SIG-M5 treated with dmso at 0.1 percent for 504 hours (cell line): ENCODE measurements around the gene IQSEC1.

Source experiments
- DNase-seq: peaks from one replicate; lab custom pipeline; 2025; ENCODE audit not compliant: unreplicated experiment; lab: John Stamatoyannopoulos, UW

Gene IQSEC1

GRCh38 chr3:13017361-13018042 is 55.7 kb downstream of the IQSEC1 start:
- DNase-seq: no peak

DNA sequence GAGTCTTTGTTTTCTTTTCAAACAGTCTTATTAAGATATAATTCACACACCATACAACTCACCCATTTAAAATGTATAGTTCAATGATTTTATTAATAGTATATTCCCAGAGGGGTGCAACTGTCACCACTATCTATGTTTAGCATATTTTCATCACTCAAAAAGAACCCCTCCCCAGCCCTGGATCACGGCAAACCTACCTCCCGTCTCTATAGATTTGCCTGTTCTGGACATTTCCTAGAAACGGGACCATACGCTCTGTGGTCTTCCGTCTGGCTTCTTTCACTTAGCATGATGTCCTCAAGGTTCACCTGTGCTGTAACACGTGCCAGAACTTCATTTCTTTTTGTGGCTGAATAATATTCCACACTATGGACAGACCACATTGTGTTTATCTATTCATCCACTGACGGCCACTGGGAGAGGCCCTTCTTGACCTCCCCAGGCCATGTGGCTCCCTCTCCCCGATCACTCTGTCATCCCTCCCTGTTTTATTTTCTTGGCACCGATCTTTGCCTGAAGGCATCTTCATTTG is 56.4 kb downstream of the IQSEC1 start:
- DNase-seq: no peak

DNA sequence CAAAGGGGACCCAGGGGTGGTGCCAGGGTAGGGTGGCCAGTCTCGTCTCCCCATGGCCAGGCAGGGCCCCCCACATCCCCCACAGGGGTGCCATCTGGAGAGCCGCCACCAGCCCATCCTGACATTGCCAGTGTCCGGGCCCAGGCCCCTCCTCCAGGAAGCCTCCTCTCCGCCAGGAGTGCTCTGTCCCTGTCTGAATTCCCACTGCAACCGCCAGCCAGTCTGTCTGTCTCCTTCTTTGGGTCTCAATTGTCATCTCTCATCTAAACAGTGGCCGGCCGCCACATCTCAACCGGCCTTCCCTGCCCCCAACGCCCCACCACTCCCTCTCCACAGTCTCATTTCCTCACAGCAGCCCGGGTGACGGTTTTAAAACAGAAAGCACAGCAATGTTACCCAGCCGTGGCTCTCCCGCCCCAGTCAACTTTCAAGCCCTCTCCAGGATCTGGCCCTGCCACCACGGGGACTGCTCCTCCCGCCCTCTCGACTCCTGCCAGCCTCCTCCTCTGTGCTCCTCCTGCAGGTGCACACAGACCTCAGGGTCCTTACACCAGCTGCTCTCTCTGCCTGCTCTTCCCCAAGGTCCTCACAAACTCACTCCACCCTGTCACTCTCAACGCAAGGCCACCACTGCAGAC is 57.0 kb downstream of the IQSEC1 start:
- DNase-seq: peak; percentile 81

- peak; percentile 15 for DNase-seq
Observed at GRCh38 chr3:13015286-13016082, 57.7 kb downstream of the IQSEC1 start.

DNA sequence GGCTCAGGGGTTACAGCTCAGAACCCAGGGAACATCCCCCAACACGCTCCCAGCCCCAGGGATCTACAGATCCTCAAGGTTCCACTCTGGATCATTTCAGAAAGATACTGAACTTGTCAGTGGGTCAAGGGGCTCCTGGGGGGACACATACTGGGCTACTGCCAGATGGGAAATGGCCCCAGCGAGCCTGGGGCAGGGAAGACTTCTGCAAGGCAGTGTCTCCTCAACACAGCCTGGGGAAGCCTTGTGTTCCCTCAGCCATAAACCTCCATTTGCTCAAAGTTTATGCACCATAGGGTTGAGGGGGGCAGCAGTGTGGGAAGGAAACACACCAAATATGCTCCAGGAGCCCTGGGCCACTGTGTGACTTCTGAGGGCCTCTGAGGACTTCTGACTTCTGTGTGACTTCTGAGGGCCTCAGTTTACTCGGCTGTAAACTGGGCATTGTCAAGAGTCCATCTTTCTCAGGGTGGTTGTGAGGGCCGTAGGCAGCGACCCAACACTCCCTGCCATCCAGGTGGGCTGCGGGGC is 58.4 kb downstream of the IQSEC1 start:
- no peak for DNase-seq

DNA sequence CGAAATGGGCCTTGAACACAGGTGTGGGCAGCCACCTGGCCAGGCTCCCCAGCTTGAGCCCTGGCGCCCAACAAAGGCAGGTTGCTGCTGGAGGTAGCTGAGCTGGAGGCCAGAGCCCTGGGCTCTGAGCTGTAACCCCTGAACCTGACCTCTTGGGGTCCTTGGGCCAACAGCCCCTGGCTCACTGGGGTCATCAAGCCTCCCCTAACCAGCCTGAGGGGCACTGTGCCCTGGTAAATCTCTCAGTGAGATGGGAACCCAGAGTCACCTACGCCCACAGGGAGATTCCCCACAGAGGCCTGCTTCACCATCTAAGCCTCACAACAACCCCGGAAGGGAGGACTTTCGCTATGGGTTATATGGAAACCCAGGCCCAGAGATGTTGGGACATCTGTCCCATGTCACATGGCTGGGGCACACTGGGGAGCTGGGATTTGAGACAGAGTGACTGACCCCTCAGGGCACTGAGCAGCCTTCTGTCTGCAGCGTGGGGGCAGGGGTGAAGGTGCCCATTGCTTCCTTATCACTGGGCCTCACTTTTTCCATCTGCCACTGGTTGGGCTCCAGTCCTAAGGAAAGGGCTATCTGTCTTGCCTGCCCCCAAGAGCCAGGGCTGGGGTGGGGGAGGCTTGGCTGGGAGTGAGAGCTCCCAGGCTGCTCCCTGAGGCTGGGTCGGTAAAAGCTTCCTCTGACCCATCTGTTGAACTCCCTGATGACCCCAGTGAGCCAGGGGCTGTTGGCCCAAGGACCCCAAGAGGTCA is 59.1 kb downstream of the IQSEC1 start:
- DNase-seq: no peak

GRCh38 chr3:13013566-13013965 is 59.7 kb downstream of the IQSEC1 start:
- no peak for DNase-seq

GRCh38 chr3:13013151-13013561 is 60.1 kb downstream of the IQSEC1 start:
- no peak for DNase-seq

- peak; percentile 98 for DNase-seq
Observed at GRCh38 chr3:13012221-13012691, 61.0 kb downstream of the IQSEC1 start.

- DNase-seq: peak; percentile 94
Observed at GRCh38 chr3:13011573-13012220, 61.5 kb downstream of the IQSEC1 start.

GRCh38 chr3:13010780-13011572 is 62.3 kb downstream of the IQSEC1 start:
- DNase-seq: no peak

- DNase-seq: no peak
Observed at GRCh38 chr3:13009946-13010315, 63.3 kb downstream of the IQSEC1 start.

- DNase-seq: peak; percentile 84
Observed at GRCh38 chr3:13009132-13009945, 63.9 kb downstream of the IQSEC1 start.

DNA sequence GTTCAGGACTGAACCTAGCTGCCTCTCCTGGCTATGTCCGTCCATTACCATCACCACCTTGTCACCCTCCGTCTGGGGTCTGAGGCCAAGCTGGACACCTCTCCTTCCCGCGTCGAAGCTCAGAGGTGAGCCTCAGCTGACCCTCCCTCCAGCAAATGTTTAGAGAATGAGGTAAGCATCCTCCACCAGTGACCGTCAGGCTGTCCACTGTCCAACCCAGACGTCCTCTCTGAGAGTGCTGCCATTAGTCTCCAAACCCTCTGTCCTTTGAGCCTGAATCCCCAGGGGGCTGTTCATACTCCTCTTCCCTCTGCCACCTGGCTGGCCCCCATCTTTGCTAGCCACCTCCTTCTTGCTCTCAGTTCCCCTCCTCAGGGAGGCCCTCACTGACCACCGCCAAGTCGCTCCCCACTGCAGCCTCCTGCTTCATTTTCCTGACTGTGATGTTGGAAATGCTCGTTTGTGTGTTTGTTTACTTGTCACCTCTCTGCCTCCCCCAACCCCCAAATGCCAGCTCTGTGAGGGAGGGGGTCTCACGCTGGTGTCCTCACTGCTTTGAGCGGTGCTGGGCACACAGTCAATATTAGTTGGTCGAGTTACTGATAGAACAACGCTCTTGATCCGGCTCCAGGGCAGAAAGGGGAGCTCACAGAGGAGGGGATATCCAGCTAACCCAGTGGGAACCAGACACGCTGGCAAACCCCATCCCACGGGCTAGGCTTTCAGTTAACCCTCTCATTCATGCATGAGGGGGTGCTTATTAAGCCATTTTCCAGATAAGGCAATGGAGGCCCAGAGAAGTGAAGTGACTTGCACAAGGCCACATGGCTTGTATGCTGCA is 64.9 kb downstream of the IQSEC1 start:
- no peak for DNase-seq

- DNase-seq: no peak
Observed at GRCh38 chr3:13007251-13007941, 65.8 kb downstream of the IQSEC1 start.

DNA sequence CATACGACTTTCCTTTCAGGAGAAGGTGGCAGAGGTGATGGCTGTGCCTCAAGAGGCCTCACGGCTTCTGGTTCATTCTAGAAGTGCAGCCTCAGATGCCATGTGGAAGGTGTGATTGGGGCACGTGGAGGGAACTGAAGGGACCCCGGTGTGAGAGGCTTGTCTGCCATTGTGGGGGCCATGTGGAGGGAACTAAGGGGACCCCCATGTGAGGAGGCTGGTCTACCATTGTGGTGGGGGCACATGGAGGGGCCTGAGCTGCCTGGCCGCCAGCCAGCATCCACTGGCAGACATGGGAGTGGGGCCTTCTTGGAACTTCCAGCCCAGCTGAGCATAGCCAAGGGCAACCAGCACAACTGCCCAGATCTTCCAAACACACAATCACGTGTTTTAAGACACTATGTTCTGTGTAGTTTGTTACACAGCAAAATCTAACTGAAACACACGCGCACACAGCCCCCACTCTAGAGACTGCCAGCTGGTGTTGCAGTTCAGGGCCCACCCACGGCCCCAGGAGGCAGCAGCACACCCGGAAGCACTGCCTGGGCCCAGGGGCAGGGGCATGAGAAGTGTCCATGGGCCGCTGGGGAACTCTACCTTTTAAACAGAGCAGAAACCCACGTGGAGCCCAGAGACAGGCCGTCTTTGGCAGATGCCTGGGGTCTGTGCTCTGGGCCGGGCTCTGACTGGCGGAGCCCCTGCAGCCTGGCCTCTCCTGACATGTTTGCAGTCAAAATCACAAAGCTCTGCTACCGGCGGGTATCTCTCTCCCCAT is 66.8 kb downstream of the IQSEC1 start:
- DNase-seq: no peak
